ENCODE data around the gene RHBDF2.

RHBDF2 gene

DNA sequence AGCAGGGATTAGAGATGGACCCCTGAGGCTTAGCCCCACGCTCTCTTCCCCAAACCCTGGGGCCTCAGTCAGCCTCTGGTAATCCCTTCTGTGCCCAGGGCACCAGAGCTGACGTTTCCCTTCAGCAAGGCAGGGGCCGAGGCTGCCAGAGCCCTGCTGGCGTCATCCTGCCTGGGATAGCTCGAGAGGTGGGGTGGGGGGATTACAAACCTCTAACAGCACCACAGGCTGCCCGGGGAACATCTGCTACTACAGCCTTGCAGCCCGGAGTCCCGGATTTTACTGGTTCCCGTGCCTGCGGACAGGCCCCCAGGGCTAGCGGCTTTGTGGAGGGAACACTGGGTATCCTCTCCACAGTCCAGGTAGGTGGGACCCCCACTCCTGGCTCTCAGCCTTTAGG lies 33.9 kb downstream of the RHBDF2 start, which contains the start of gene AANAT:
Gene AANAT (plus strand): TSS at position 238 of the 400 bp plus-strand sequence. CDS start 1,144 bp downstream, outside the sequence.
- in situ Hi-C loops (cut with HindIII; ENCODE audit: low sequenced_read_pairs), result no loop called here

DNA sequence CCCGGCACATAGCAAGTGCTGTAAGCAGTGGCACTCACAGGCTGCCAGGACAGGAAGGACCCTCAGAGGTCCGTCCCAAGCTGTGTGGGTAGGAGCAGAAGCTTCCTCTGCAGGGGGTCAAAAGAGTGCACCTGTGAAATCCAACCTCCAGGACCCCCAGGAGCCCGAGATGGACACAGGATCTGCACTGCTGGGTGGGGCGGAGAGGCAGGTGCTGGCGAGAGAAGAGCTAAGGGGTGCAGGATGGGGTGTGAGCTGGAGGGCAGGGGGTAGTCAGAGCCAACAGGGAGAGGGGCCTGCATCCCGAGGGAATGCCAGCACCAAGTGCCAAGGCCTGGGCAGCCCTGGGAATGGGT lies 34.5 kb downstream of the RHBDF2 start:
- in situ Hi-C loops (cut with HindIII; ENCODE audit: low sequenced_read_pairs), result no loop called here

DNA sequence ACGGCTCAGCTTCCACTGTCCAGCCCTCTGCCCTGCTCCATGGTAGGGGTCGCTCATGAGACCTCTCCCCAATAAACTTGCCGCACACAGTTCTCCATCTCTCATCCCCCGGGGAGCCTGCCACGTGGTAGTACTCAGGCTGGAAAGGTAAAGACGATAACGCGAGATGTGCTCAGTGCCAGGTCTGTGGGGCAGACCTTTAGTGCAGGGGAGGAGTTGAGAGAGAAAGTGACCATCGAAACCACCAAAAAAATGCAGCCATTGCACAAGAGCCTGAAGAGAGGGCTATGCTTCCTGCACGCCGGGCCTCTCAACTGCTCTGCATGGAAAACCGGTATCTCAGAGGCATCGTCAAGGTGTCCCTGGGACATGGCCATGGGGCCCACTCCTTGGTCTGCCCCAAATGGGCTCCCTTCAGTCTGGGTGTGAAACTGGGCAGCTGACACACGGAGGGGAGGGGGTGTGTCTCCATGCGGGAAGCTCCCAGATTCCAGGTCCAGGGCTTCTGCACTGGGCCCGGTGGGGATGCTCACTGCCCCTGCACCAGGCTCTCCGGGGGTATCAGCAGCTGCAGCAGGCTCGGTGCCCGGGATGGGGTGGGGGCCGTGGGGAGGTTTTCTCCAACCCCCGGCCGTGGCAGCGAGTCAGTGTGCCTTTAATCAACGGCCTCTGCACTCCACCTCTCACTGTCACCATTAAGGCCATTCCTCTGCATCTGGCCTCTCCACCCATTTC lies 38.5 kb downstream of the RHBDF2 start:
- in situ Hi-C loops (cut with HindIII; ENCODE audit: low sequenced_read_pairs), result loop anchor here (5.0 kb wide), 2 partner anchors 35 to 50 kb away; no protein-coding TSS in a partner anchor

DNA sequence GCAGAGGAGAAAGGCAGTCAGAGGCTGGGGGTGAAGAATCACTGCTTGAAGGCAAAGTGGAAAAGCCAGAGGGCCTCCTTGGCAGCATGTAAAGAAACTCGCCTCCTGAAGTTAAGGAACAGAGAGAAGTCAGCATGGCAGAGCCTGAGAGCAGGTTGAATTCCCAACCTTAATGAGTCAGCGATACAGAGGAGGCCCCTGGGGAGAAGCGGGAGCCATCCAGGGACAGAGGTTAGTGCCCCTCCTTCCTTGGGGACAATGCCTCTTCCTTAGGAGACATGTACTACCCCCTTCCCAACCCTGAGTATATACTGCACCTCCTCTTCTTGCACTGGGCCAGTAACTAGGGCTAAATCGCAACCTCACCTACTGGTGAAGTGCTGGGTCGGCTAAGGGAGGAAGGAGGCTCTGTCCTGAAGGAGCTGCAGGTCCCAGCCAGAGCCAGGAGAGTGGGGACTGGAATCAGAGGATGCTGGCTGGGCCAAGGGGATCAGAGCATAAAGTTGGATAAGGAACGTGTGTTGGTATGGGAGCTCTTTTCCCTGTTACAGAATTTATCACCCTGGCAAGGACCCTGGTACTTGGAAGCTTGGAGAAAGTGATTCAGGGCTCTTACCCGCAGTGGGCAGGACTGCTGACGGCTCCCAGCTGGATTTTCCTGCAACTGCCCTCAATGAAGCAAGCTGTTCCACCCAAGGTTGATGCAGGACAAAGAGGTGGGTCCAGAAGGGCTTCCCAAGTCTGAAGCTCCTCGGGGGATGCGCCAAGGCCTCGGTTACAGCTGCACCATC lies 39.3 kb downstream of the RHBDF2 start:
- in situ Hi-C loops (cut with HindIII; ENCODE audit: low sequenced_read_pairs), result loop anchor here (5.0 kb wide), 2 partner anchors 35 to 50 kb away; no protein-coding TSS in a partner anchor

DNA sequence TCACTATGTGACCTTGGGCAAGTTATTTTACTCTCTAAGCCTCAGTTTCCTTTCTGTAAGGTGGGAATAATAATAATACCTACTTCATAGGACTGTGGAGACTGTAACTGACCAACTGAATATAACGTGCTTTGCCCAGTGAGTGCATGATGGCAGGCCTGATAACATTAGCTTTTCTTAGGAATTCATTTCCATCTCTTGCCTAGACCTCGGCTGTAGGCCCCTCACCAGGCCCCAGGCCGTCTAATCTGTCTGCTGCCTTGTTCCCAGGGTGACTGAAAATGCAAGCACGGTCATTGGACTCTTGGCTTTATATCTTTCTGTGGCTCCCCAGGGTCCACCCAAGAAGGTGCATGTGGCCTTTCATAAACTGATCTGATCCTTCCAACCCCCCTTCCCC lies 41.5 kb downstream of the RHBDF2 start:
- in situ Hi-C loops (cut with HindIII; ENCODE audit: low sequenced_read_pairs), result loop anchor here (5.0 kb wide), 2 partner anchors 32 to 53 kb away; no protein-coding TSS in a partner anchor

DNA sequence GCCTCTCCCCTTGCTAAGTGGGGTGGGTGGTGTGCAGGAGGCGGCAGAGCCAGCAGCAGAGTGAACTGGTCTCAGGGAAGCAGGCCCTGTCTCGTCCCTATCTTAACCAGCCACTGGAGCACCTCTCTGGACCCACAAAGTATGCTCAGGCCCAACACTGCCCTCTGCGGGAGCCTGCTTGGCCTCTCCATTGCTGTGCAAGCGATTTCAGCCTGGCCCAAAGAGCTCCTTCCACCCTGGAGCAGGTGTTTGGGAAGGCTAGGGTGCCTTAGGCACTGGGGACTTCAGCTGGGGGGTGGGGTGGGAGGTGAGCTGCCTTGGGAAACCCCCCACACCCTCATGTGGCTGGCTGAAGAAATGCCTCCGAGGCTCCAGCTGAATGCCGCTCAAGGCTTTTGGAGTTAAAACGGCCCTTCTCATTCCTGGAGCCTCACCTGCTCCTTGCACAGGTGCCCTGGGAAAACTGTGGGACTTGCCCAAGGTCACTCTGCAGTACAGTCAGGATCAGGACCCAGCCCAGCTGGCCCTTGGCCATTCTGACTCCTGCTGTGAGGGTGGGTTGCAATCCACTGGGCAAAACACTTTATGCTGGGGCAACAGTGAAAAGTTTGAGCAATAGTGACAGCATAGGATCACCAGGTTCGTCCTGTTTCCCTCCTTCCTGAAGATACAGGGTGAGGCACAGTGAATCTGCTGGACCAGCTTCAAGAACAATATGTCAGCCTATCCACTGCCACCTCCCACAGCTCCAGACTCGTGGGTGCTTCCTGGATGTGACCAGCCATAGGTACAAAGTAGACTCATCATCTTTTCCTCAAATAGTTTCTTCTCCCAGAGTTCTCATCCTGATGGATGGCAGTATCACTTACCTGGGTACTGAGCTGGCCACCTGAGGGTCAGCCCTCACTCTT lies 42.4 kb downstream of the RHBDF2 start:
- in situ Hi-C loops (cut with HindIII; ENCODE audit: low sequenced_read_pairs), result no loop called here

DNA sequence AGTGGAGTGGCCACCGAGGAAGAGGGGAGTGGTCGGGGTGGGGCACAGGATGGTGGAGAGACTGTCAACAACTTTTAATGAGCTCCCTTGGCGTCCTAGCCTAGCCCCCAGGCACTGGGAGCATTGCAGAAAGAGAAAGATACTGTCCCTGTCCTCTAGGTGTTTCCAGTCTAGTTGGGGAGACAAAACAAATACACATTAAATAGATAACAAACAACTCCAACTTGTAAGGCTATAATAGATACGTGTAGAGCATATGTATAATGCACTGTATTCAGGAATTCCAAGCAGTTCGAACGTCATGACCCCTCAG lies 47.8 kb downstream of the RHBDF2 start:
- in situ Hi-C loops (cut with HindIII; ENCODE audit: low sequenced_read_pairs), result no loop called here

DNA sequence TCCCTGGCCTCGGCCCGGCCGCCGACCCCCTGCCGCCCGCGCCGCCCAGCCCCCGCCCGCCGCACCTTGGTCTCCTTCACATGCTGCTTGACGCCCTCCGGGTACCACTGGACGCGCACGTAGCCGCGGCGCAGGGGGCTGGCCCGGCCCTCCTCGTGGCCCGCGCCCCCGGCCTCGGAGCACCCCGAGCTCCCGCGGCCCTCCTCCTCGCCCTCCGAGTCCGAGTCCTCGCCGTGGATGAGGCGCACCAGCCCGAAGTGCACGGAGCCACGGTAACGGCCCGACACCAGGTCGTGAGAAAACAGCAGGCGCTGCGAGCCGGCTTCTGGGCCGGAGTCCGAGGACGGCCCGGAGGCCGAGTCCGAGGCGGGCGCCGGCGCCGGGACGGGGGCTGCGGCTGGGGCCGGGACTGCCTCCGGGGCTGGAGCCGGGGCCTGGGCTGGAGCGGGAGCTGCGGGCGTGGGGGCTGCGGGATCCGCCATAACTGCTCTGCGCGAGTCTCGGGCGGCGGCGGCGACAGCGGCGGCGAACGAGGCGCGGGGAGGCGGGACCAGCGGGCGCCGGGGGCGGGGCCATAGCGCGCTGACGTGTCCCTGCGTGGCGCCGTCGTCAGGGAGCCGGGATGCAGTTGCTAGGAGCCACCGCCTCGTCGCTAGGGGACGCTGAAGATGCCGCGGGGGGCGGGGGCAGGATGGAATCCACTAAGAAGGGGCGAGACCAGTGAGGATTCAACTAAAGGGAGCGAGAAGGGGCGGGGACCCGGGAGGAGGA lies 48.4 kb downstream of the RHBDF2 start, which contains the start of gene UBE2O:
Gene UBE2O (minus strand): TSS at position 493 of the 771 bp plus-strand sequence. CDS start 11 bp downstream, at position 482.
- in situ Hi-C loops (cut with HindIII; ENCODE audit: low sequenced_read_pairs), result no loop called here

DNA sequence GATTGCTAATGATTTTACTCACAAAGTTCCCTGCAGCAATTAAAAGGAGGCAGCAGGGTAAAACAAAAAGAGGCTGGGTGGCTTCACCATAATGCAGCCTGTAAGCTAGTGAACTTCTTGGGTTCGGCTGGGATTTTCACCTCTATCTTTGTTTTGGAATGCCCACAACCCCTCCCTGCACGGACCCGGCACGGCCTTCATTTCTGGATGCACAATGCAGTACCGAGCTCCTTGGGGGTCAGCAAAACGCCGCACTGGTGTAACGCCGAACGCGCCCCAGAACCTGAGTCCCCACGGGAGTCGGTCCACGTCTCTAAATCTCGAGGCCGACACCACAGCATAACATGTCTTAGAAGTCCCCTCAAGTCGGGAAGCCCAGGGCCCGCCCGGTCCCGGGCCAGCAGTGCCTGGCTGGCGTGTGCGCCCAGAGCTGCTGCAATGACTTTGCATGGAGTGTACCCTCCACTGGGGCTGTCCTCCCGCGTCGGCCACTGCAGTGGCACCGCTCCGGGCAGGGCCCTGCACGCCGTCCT lies 49.0 kb downstream of the RHBDF2 start:
- in situ Hi-C loops (cut with HindIII; ENCODE audit: low sequenced_read_pairs), result no loop called here

DNA sequence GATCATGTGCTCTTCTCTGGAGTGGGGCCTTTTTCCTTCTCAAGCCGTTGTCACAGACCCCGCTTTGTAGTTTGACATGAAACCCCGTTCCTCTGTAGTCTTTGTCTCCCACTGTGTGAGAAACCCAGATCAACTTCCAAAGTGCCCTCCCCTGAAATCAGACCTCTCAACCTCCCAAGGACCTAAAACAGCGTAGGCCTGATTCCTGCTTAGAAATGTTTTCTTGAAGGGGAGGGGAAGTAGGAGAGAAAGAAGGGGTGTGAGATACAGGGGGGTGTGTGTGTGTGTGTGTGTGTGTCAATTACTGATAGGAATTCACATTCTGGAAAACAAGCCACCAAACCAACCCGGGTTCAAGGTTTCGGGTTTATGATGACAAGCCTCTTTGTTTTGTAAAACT lies 49.7 kb downstream of the RHBDF2 start:
- in situ Hi-C loops (cut with HindIII; ENCODE audit: low sequenced_read_pairs), result no loop called here

DNA sequence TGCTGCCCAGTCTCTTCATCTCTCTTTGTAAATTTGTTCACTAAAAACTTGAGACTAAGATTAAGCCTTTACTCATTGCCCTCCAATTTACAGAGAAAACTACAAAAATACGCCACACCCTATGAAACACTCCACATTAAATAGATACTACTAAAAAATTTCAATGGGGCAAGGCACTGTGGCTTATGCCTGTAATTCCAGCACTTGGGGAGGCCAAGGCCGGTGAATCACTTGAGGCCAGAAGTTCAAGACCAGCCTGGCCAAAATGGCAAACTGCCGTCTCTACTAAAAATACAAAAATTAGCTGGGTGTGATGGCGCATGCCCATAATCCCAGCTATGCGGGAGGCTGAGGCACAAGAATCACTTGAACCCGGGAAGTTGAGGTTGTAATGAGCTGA lies 52.1 kb downstream of the RHBDF2 start:
- in situ Hi-C loops (cut with HindIII; ENCODE audit: low sequenced_read_pairs), result loop anchor here (25.0 kb wide), 2 partner anchors 262 to 412 kb away; partner anchors contain the start of gene EVPL

DNA sequence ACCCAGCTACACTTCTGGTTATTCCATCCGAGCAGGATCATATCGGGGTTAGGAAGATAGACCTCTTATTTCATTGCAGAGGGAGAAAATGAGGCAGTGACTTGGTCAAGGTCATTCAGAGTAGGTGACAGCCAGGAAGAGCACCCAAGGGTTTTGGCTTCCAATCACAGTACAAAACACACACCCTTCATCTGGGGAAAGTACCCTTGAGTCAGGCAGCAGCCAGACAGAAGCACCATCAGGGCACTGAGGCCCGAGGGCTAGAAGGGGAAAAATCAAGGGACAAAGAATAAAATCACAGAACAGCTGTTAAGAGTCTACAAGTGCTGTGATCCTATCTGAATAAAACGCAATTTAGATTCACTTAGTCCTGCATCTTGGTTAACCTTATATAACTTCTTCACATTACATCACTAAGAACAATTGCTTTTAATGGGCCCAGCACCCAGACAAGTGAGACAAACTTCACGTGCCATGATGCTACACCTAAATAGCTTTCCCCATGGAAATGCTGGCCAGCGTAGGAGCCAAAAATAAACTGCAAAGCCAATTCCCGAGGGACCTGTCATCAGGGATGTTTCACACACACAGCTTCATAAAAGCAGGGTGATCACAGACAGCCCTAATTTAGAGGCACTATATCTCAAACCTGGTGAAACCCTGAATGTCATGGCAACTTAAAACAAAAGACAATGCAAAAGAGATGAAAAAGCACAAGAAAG lies 53.1 kb downstream of the RHBDF2 start:
- in situ Hi-C loops (cut with HindIII; ENCODE audit: low sequenced_read_pairs), result loop anchor here (25.0 kb wide), 2 partner anchors 261 to 411 kb away; partner anchors contain the start of gene EVPL

DNA sequence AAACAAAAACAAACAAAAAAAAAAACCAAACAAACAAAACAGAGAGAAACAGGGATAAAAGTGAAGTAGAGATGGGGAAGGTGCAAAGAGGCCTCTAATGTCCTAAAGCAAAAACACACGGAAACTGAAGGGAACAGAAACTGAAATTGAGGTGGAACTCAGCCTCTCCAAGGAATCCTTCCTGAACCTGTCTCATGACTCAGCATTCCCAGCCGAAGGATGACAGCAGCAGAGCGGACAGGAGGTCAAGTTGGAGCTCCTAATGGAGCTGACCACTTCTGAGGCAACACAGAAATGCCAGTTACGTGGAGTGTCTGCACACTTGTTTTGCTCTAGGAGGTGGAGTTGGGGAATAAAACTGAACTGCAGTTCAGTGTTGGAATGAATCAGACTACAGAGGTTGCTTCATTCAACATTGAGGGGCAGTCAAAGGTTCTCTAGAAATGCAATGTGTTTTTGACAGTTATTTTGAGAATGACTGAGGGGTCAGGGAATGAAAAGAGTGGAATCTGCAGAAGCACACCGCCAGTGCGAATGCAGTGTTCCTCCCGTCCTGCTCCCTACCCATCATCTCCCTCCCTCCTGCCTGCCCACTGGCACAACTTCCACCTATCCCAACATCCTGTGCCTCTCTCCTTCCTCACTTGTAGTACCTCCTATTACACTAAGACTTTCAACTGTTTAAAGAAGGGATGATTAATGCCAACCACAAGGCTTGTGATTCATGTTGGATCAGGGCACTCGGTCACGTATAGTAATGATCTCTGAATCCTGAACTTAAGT lies 54.6 kb downstream of the RHBDF2 start:
- in situ Hi-C loops (cut with HindIII; ENCODE audit: low sequenced_read_pairs), result loop anchor here (25.0 kb wide), 2 partner anchors 259 to 409 kb away; partner anchors contain the start of gene EVPL

DNA sequence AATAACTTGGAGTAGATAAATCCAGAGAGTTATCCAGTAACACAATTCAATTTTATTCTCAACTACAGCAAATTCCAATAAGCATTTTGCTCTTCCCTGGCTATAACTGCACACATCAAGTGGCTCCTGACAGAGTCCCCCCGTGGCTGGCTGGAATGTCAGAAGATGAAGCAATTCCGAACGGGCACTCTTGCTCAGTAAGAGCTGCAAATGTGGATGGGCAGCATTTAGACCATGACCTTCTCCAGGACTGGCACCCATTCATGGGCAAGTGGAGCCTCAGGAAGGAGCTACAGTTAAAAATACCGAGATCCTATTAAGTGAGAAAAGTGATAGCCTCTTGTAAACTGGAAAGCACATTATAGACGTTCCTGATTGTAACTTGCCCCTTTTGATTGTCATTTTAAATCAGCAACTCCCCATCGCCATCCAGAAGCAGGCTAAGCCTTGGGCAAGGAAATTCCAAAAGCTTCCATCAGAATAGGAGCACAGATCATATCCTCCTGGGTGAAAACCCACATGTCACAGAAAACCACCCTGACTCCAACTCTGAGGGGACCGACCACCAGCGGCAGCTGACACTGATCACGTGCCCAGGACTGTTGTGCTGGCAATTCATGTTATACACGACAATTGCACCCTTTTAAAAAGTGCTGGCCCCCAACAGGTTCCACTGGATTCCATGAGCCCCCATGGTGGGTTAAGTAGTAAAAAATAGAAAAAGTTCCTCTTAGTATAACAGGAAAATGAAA lies 55.4 kb downstream of the RHBDF2 start:
- in situ Hi-C loops (cut with HindIII; ENCODE audit: low sequenced_read_pairs), result loop anchor here (25.0 kb wide), 2 partner anchors 259 to 409 kb away; partner anchors contain the start of gene EVPL

DNA sequence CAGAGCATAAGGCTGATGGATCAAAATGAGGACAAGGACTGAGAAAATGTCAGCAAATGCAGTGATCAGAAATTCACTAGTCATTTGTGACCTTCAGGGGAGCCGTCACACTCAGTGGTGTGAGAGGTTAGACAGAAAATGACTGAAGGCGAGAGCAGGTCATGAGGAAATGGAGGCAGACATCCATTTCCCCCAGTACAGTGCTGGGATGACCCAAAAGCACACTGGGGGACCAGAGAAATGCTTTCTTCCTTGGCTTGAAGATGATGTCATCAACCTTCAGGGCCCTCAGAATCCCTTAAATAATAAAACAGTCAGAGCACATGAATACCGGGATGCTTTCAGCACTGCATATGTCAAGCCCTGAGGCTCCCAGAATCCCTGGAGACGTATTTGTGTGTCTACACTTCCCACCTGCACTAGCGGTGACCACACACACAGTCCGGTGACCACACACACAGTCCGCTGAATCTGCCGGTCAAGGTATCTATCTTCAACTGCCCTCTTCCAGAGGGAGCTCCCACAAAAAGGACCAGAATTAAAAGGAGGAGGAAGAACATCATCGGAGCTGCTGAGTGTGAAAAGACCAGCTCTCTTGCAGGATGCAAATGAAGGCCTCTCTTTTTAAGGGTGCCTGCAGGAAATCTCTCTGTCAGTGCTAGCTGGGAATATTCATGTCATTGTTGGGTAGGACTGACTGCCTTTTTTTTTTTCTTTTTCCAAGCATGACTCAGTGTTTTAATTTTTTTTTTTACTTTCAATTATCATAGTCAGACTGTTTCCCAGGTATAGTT lies 56.5 kb downstream of the RHBDF2 start:
- in situ Hi-C loops (cut with HindIII; ENCODE audit: low sequenced_read_pairs), result loop anchor here (5.0 to 25.0 kb wide), 3 partner anchors 112 to 407 kb away; partner anchors contain the start of gene EVPL

Data from endothelial cell of hepatic sinusoid (primary cell).